HG02840 (cell line): ENCODE data around the gene PPP1R11.
"Not testable (repeated sequence)": the region's sequence is repeated elsewhere in the genome, so short reads cannot be mapped to it uniquely, and the experiment has no call there.

ENCODE experiments used
- ATAC-seq: cut with Tn5 transposase; IDR thresholded peaks from one replicate; pipeline ENCODE4 v1.9.1; 2021; ENCODE audit warnings: mild to moderate bottlenecking, moderate library complexity, moderate number of reproducible peaks; ENCODE audit not compliant: unreplicated experiment, low FRiP score

The PPP1R11 gene, protein sequence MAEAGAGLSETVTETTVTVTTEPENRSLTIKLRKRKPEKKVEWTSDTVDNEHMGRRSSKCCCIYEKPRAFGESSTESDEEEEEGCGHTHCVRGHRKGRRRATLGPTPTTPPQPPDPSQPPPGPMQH

DNA sequence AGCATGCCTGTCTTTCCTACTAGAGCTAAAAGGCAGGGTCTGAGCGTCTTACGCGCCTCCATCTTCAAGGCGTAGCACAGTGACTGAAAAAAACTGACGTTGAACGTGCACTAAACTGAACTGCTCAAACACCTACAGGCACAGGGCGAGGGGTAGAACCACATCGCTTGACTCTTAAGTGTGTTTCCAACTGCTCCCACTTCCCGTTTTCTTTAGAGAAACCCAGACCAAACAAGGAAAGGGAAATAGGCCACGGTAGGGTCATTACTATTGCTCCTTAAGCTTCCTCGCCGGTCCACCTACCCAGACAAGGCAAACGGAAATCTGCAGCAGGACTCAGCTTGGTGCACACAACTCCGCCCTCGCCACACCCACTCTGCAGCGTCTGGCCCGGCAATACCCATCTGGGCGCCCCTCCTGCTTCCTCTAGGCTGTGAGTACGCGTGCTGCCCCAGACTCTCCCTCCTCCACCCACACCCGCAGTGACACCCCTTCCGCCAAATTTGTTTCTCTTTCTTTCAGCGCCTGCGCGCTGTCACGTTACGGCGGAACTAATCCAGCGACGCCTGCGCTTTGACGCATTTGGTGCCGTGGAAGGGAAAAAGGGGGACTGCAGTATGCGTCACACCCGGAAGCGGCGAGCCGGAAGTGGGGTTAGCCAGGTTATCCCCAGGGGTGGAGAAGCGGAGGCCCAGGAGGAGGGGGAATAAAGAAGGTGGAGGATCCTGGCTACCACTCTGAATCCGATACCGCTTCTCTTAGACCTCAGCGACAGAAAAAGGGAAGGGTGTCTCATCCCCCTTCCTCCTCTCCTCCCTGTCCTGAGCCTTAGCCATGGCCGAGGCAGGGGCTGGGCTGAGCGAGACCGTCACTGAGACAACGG, at the start of gene PPP1R11:
Gene PPP1R11 (plus strand): TSS at position 622 of the 883 bp plus-strand sequence. CDS start 213 bp downstream, at position 835.
- ATAC-seq, result peak; percentile 96

DNA sequence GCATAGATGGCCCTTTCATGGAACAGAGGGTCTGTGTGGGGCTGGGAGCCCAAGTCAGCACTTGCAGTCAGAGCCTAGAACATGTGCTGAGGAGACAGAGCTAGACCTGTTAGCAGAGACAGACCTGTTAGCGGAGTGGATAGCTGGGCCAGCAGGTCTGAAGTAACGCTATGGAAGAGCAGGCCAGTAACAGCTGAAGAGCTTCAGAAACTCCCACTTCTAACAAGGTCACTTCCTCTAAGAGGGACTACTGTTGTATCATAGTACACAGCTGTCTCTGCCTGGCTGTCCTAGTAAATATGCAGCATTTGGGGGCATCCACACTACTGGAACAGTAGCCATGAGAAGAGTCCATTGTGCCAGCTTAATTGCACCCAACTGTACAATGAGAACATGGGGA, 47.2 kb upstream of the PPP1R11 start:
- ATAC-seq, result no peak

DNA sequence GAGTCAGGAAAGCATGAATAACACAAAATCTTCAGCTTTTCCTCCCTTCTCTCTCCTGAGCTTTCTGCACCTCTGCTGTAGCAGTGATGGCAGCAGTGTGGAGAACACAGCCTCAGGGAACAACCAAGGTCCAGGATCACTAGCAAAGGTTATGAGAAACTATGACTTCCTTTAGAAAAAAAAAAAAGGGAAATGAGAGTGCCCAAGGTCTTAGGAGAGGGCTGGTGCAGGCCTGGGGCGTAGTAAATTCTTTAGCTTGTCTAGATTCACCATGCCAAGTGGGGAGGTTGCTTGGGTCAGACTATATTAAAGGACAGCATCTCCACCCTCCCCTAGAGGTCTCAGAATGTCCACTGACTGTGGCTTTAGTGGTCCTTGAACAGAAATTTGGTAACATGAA, 46.4 kb upstream of the PPP1R11 start:
- no peak for ATAC-seq

DNA sequence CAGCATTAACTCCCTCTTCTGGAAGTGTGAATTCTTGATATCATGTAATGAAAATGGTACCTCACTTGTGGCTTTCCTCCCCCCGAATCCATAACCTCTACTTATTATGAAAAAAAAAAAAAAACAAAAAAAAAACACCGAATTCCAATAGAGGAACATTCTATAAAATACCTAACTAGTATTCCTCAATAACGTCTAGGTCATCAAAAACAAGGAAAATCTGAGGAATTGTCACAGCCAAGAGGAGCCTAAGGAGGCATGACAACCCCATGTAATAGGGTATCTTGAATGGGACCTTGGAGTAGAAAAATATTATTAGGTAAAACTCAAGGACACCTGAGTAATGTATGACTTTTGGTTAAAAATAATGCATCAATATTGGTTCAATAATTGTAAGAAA, 44.8 kb upstream of the PPP1R11 start:
- no peak for ATAC-seq

DNA sequence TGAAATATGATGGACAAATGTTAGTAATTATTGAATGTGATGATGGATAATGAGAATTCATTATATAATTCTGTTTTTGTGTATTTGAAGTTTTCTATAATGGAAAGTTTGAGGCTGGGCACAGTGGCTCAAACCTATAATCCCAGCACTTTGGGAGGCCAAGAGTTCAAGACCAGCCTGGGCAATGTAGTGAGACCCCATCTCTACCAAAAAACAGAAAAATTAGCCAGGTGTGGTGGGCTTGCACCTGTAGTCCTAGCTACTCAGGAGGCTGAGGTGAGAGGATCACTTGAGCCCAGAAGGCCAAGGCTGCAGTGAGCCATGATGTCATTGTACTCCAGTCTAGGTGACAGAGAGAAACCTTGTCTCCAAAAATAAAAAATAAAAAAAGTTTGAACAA, 44.3 kb upstream of the PPP1R11 start:
- ATAC-seq, result not testable (repeated sequence)

DNA sequence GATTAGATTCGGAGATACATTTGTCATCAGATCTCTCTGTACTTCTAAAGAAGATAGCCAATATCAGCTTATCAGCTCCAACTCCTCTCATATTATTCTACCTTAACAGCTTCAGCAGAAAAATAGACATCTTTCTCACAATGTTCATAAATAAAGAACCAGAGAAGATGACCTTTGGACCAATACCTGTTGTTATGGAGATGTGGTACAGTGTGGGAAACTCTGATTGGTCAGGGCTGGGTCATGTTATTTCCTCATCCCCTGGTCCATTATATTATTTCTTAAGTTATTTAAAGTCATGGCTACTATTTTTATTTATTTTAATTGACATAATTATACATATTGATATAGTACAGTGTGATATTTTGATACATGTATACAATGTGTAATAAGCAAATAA, 41.8 kb upstream of the PPP1R11 start:
- ATAC-seq, result no peak

DNA sequence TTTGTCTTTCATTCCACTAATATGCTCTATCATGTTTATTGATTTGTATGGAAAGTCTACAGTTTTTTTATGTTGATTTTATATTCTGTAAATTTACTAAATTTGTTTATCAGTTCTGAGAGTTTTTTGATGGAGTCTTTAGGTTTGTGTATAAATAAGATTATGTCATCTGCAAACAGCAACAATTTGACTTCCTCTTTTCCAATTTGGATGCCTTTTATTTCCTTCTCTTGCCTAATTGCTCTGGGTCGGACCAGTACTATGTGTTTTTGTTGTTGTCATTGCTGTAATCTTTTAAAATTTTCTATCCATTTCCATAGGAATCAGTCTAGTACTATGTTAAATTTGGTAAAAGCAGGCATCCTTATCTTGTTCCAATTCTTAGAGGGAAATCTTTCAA, 37.4 kb upstream of the PPP1R11 start:
- ATAC-seq, result no peak

DNA sequence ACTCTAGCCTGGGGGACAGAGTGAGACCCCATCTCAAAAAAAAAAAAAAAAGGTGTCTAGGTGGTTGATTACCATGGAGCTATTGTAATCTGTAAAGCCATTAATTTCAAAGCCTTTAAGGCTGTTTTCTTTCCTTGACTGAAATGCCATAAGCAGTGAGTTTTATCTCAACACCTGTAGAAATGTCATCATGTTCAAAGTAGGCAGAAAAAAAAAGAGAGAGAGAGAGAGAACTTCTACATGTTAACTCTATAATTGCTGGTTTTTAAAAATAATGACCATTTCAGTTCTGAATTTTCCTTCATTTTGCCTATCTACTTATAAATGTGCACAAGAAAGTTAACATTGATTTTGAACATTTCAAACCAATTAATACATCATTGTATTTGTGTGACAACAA, 35.6 kb upstream of the PPP1R11 start:
- no peak for ATAC-seq

DNA sequence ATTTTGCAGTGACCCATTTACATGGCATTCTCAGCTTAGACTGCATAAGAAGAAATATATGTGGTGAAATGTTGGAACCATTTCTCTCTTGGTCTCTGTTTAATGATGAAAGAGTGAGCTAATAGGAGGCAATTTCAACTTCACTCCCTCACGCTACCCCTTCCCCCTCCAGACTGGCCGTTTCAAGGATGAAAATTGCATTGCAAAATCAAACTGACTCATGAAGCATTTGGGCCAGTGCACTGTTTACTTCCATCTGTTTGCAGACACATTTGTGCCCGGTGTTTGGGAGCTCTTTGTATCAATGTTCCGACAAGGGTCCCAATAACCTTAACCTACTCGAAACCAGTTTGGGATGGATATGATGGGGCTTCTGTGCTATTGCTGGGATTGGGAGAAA, 33.6 kb upstream of the PPP1R11 start:
- ATAC-seq, result not testable (repeated sequence)

DNA sequence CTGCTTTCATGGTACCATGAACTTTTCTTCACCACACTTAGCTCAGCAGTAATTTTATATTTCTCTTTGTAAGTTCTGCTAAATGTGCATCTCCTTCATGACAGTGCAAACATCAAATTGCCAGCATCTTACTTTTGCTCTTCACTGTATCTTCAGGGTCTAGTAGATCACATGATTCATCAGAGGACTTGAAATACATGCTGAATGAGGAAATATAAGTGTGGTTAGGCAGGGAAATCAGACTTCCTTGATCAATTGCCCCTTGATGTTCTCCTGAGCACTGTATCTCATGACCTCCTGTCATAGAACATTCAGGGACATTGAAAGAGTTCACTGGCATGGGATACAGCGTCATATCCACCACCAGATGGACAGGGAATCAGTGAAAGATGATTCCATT, 31.2 kb upstream of the PPP1R11 start:
- ATAC-seq, result no peak

DNA sequence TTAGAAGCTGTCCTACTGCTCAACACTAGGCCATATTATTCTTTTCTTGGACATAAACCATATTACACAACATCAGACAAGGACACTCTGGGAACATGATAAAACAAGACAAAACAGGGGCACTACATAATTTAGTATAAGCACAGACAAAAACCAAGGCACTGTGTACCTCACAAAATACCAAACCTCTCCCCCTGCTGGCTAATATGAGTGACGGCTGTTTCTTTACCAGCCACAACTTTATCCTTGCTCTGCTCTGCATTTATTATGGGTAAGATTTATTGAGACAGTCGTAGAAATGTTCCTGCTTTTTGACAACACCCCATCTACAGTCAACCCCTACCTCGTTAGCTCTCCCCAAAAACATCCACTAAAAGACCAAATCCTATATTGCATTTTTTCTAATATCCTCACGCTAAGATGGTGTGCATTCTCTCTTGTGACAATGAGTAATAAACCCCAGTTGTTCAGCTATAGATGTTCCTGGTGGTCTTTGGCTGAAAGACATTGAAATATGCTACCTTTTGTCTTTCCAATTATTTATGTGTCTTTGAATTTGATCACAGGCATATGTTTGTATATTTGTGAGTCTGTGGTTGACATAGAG, 29.7 kb upstream of the PPP1R11 start:
- ATAC-seq, result no peak

DNA sequence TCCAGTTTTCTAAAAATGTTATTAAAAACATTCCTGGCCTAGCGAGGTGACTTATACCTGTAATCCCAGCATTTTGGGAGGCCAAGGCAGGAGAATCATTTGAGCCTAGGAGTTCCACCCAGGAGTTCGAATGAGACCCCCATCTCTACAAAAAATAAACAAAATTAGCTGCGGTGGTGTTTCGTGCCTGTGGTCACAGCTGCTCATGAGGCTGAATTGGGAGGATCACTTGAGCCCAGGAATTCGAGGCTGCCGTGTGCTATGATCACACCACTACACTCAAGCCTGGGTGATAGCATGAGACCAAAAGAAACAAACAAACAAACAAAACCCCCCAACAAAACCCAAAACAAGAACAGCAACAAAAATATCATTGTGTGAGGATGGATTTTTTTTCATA, 25.8 kb upstream of the PPP1R11 start:
- no peak for ATAC-seq

DNA sequence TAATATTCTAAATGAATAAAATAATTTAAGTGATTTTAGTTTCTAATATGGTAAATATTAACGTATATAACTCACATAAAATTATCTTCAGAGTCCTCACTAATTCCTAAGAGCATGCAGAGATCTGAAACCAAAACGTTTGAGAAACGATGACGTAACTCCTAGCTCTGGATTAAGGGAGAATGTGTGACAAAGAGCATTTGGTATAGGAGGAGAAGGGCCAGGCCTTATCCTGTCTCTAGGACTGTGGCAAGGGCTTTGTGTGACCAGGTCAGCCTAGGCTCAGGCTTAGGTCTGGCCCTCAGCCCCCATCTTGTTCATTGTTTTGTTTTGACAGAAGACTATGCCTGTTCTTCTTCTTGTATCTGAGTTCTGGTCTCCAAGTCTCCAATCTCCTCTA, 25.2 kb upstream of the PPP1R11 start:
- no peak for ATAC-seq

DNA sequence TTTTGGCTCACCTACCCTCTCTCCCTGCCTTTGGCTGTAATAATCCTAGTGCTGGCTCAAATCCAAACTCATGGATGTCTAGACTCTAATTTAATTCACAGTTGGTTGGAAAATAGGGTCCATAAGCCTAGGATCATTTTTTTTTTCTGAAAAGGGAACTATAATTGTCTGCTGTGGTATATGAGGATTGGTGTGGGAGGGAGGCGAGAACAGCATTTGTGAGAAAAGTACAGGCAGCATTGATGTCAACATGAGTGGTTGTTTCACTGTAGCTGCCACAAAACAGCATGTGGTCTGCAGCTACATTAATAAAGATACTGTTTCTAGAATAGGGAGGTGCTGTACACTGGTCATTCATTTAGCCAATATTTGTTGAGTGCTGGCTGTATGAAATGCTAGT, 24.5 kb upstream of the PPP1R11 start:
- no peak for ATAC-seq

DNA sequence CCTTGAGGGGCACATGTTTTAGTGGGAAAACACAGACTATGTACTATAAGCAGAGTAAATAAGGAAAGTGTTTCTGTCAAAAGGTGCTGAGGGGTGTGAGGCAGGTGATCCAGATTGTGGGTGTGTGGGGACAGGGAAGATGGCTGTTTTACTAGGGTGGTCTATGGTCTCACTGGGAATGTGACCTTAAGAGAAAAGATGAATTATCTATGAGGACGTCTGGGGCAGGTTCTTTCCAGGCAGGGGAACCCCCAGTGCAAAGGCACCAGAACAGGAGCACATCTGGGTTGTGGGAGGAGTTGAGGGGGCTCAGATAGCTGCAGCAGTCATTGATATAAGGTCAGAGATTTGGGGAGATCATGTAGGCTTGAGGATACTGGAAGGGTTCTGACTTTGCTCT, 24.1 kb upstream of the PPP1R11 start:
- ATAC-seq, result no peak

DNA sequence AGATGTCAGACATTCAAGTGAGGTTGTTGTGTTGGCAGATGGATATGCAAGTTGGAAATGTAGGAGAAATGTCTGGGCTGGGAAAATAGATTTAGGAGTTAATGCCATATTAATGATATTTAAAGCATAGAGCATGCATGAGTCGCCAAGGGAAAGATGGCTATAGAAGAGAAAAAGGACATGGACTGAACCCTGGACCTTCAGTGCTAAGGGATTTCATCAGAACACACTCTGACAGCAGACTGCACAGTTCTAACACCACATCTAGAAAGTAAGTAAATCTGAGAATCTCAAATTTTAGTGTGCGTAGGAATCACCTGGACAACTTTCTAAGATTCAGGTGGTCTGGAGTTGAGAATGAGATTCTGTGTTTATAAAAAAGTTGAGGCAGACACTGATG, 23.3 kb upstream of the PPP1R11 start:
- no peak for ATAC-seq

DNA sequence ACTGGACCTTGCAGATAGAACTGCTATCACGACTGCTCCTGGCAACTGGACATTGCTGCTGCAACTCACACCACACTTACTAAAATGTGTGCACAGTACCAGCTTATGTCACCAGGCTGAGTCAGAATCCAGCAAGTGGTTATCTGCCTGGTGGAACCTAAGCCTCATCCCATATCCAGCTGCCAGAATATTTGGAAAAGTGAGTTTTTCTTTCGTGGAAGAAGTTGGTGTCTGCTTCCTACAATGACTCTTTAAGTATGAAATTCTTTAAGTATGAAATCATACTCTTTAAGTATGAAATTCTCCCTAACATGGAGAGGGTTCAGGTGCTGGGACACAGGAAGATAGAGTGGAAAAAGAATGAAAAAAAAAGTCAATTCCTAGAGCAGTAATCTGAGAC, 22.4 kb upstream of the PPP1R11 start:
- ATAC-seq, result no peak

DNA sequence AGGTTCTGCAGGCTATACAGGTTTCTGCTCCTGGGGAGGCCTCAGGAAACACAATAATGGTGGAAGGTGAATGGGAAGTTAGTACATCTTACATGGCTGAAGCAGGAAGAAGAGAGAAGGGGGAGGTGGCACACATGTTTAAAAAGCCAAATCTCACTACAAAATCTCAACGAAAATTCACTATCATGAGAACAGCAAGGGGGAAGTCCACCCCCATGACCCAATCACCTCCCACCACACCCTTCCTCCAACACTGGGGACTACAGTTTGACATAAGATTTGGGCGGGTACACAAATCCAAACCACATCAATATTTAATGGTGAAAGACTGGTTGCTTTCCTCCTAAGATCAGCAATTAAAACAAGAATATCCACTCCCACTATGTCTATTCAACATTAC, 19.8 kb upstream of the PPP1R11 start:
- ATAC-seq, result no peak

DNA sequence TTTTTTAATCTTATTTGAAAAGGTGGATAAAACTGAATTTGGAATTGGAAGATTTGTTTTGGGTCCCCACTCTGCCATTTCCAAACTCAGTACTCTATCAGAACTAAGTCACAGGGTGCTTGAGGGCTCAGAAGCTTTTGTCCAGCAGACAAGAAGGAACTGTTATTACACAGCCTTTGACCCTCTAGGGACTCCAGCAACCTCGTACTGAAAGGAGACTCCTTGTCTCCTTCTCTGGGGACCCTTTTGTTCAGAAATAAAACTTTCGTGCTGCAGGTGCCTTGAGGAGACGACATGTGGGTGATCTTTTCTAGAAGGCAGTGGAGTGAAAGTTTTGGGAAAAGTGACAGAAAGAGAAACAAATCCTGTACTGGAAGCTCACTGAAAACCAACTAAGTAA, 13.3 kb upstream of the PPP1R11 start:
- no peak for ATAC-seq

DNA sequence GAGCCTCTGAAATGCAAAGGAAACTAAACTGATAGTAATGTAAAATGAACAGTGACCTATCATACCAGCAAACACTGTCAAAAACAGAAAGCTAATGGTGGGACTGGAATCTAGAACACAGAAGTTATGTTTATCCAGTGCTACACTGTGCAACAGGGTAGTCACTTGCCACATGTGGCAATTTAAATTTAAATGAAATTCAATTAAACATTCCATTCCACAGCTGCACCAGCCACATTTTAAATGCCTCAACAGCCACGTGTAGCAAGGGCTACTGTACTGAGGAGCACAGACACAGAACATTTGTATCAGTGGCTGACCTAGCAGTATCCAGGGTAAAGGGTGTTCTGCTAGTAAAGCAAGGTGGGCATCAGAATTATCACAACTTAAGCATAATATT, 11.5 kb upstream of the PPP1R11 start:
- ATAC-seq, result no peak

DNA sequence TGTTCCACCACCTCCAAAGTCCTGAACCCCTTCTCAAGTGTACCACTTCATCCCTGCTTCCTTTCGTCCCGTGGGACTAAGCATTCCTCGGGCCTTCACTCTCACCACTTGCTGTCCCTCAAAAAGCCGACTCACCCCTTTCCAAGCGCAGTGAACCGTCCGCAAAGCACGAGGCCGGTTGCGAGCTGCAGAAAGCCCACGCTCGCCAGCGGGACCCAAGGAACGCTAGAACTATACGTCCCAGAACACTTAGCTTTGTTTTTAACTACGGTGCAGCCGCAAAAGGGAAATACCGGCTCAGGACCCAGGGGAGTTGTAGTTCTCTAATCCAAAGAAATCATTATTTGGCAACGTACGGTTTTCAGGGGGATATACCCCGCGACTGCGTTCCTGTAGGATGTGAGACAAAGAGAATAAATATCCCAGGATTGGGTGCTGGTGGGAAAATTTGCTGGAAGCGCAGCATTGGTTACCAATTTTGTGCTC, 6.3 kb upstream of the PPP1R11 start:
- ATAC-seq, result peak; percentile 21
